Mesenchymal stem cell (in vitro differentiated cells and primary cell): ENCODE measurements around the gene PSMG2.

ENCODE experiments used
- DNase-seq: peaks from one replicate; pipeline ENCODE4 v3.0.0-alpha.2; 2013
- H2AFZ ChIP-seq: one replicate; pipeline ENCODE4 v1.6.1; 2013; ENCODE audit warnings: low read depth, mild to moderate bottlenecking, control low read depth, inconsistent platforms, low read length, moderate library complexity
- H2AK5ac ChIP-seq: 2 replicates; pipeline ENCODE4 v1.6.1; 2013; ENCODE audit warnings: low read length, moderate library complexity, mild to moderate bottlenecking, inconsistent platforms; ENCODE audit not compliant: severe bottlenecking
- H2BK120ac ChIP-seq: one replicate; pipeline ENCODE4 v1.6.1; 2013; ENCODE audit warnings: low read depth, mild to moderate bottlenecking, inconsistent platforms, low read length, moderate library complexity
- H2BK12ac ChIP-seq, 2 experiments: one replicate each; pipeline ENCODE4 v1.6.1; 2013; ENCODE audit warnings: inconsistent platforms in 2 of 2, low read length in 2 of 2, mild to moderate bottlenecking in 2 of 2, moderate library complexity in 2 of 2, control low read depth in 1 of 2
- H2BK15ac ChIP-seq: one replicate; pipeline ENCODE4 v1.6.1; 2013; ENCODE audit warnings: mild to moderate bottlenecking, low read depth, inconsistent platforms; ENCODE audit not compliant: poor library complexity, severe bottlenecking
- H2BK5ac ChIP-seq: 2 replicates; pipeline ENCODE4 v1.6.1; 2013; ENCODE audit warnings: low read depth, mild to moderate bottlenecking, low read length, control low read depth, inconsistent platforms; ENCODE audit not compliant: poor library complexity, severe bottlenecking
- H3K14ac ChIP-seq, 2 experiments: one replicate each; pipeline ENCODE4 v1.6.1; 2013; ENCODE audit warnings: inconsistent platforms in 2 of 2, low read length in 2 of 2, control low read depth in 1 of 2, mild to moderate bottlenecking in 1 of 2, moderate library complexity in 1 of 2
- H3K18ac ChIP-seq, 2 experiments: one replicate each; pipeline ENCODE4 v1.6.1; 2013; ENCODE audit warnings: inconsistent platforms in 2 of 2, low read length in 2 of 2, control low read depth in 1 of 2, low read depth in 1 of 2, mild to moderate bottlenecking in 1 of 2
- H3K23ac ChIP-seq, 2 experiments: one replicate each; pipeline ENCODE4 v1.6.1; 2013; ENCODE audit warnings: inconsistent platforms in 2 of 2, low read length in 2 of 2, mild to moderate bottlenecking in 2 of 2, moderate library complexity in 2 of 2, control low read depth in 1 of 2
- H3K27ac ChIP-seq: 2 replicates; pipeline ENCODE4 v1.5.1; 2013; ENCODE audit warnings: mild to moderate bottlenecking, moderate library complexity, low read length, control low read depth, inconsistent platforms; ENCODE audit not compliant: poor library complexity, severe bottlenecking
- H3K27me3 ChIP-seq, 2 experiments: 2 replicates each; pipeline versions ENCODE4 v1.6.1 to v1.7.0; 2013; ENCODE audit warnings: low read length in 2 of 2, mild to moderate bottlenecking in 2 of 2, moderate library complexity in 2 of 2, control low read depth in 1 of 2, inconsistent platforms in 1 of 2; ENCODE audit not compliant: control insufficient read depth in 1 of 2, insufficient read depth in 1 of 2
- H3K36me3 ChIP-seq, 2 experiments: 2 replicates each; pipeline versions ENCODE4 v1.6.1 to v1.7.0; 2013; ENCODE audit warnings: low read length in 2 of 2, control low read depth in 1 of 2, inconsistent platforms in 1 of 2, low read depth in 1 of 2, mild to moderate bottlenecking in 1 of 2; ENCODE audit not compliant: insufficient read depth in 2 of 2, control insufficient read depth in 1 of 2
- H3K4ac ChIP-seq, 2 experiments: one replicate each; pipeline ENCODE4 v1.6.1; 2013; ENCODE audit warnings: inconsistent platforms in 2 of 2, low read length in 2 of 2, mild to moderate bottlenecking in 2 of 2, moderate library complexity in 2 of 2, control low read depth in 1 of 2, low read depth in 1 of 2
- H3K4me1 ChIP-seq: 2 replicates; pipeline ENCODE4 v1.6.1; 2013; ENCODE audit warnings: low read depth, low read length, control low read depth; ENCODE audit not compliant: control insufficient read depth, insufficient read depth
- H3K4me2 ChIP-seq: 2 replicates; pipeline ENCODE4 v1.6.1; 2013; ENCODE audit warnings: low read length, mild to moderate bottlenecking, inconsistent platforms; ENCODE audit not compliant: poor library complexity, severe bottlenecking
- H3K4me3 ChIP-seq, 2 experiments: 2 replicates each; pipeline versions ENCODE4 v1.5.1 to v1.7.0; 2013; ENCODE audit warnings: low read length in 2 of 2, mild to moderate bottlenecking in 2 of 2, control low read depth in 1 of 2, low read depth in 1 of 2; ENCODE audit not compliant: insufficient read depth in 1 of 2
- H3K79me1 ChIP-seq: replicated peaks from 2 replicates; pipeline ENCODE4 v1.6.1; 2013; ENCODE audit warnings: mild to moderate bottlenecking, control low read depth, low read length, inconsistent platforms; ENCODE audit not compliant: poor library complexity, severe bottlenecking
- H3K9ac ChIP-seq: 2 replicates; pipeline ENCODE4 v1.7.0; 2013; ENCODE audit warnings: mild to moderate bottlenecking, low read length, moderate library complexity
- H3K9me3 ChIP-seq: 2 replicates; pipeline ENCODE4 v1.7.0; 2013; ENCODE audit warnings: mild to moderate bottlenecking, low read length; ENCODE audit not compliant: control insufficient read depth
- H4K8ac ChIP-seq: one replicate; pipeline ENCODE4 v1.6.1; 2013; ENCODE audit warnings: inconsistent platforms, mild to moderate bottlenecking, low read length, moderate library complexity
- H4K91ac ChIP-seq: one replicate; pipeline ENCODE4 v1.6.1; 2013; ENCODE audit warnings: mild to moderate bottlenecking, low read length, inconsistent platforms
- WGBS: methylation state at CpG from one replicate; pipeline ENCODE4 v1.1.7; 2013; ENCODE audit warnings: mixed read lengths; 5-methylcytosine and 5-hydroxymethylcytosine counted together

Gene PSMG2

DNA sequence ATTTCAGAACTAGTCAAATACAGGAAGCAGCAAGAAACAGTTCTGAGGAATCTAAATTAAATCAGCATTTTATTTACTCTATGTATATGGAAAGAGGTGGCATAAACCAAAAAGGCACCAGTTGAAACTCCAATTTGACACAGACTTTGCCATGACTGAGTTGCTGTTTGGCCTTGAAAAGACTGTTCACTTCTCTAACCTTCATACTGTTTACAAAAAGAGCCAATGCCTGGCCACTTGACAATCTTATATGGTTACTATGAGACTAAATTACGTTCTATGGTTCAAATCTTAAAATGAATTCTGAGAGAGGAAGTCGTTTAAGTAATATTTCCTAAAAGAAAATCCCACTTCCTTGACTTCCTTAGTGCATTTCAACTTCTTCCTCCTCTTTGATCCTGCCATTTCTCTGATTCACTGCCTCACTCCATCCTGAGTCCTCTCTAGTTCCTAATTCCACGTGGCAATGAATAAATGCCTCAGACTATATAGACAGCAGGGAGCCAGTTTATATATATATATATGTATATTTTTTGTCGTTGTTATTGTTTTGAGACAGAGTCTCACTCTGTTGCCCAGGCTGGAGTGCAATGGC, 13.5 kb upstream of the PSMG2 start:
- no peak overlapping the region for H3K18ac ChIP-seq
- DNase-seq, result no peak
- 100% methylated on average over 3 of the region's 4 CpGs for WGBS
- H3K79me1 ChIP-seq, result peaks cover 7% of the 10 kb centered on the region
- H4K91ac ChIP-seq, result no peak overlapping the region
- no peak overlapping the region for H3K27ac ChIP-seq
- no peak overlapping the region for H2BK15ac ChIP-seq
- H3K23ac ChIP-seq, result no peak overlapping the region
- H3K27me3 ChIP-seq, result no peaks in the 10 kb centered on the region
- H3K14ac ChIP-seq, result no peak overlapping the region
- H2AFZ ChIP-seq, result no peak overlapping the region
- H3K4me1 ChIP-seq, result no peaks in the 10 kb centered on the region
- H3K4me2 ChIP-seq, result no peak overlapping the region
- no peak overlapping the region for H3K9ac ChIP-seq
- H2BK12ac ChIP-seq, result no peak overlapping the region
- no peak overlapping the region for H2BK120ac ChIP-seq
- H3K4ac ChIP-seq, result no peak overlapping the region
- H3K36me3 ChIP-seq, result peaks cover 3 to 35% of the 10 kb centered on the region in 2 experiments
- no peak overlapping the region for H3K4me3 ChIP-seq
- H3K9me3 ChIP-seq, result no peaks in the 10 kb centered on the region
- H2AK5ac ChIP-seq, result no peak overlapping the region
- no peak overlapping the region for H2BK5ac ChIP-seq
- no peak overlapping the region for H4K8ac ChIP-seq

DNA sequence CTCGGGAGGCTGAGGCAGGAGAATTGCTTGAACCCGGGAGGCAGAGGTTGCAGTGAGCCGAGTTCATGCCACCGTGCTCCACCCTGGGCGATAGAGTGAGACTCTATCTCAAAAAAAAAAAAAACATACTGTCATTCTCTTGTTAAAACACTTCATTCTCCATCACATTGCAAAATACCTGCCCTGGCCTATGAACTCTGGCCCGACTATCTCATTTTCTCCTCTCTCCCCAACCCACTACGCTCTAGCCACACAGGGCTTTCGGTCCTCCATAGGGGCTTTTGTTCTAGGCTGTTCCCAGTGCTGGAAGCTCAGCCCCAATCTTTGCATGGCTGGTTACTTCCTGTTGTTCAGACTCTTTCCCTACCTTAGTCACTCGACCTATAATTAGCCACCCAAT, 10.6 kb upstream of the PSMG2 start:
- no peak overlapping the region for H3K9ac ChIP-seq
- H3K4me2 ChIP-seq, result no peak overlapping the region
- no peak overlapping the region for H3K23ac ChIP-seq
- peaks cover 10% of the 10 kb centered on the region for H3K79me1 ChIP-seq
- 92% methylated on average over 9 of the region's 9 CpGs for WGBS
- no peak overlapping the region for H2BK5ac ChIP-seq
- H3K14ac ChIP-seq, result no peak overlapping the region
- no peak overlapping the region for H3K4me3 ChIP-seq
- H2AFZ ChIP-seq, result no peak overlapping the region
- no peak overlapping the region for H3K27ac ChIP-seq
- no peak overlapping the region for H3K18ac ChIP-seq
- H2BK15ac ChIP-seq, result no peak overlapping the region
- H2BK12ac ChIP-seq, result no peak overlapping the region
- H4K8ac ChIP-seq, result no peak overlapping the region
- no peaks in the 10 kb centered on the region for H3K27me3 ChIP-seq
- no peak for DNase-seq
- H3K9me3 ChIP-seq, result no peaks in the 10 kb centered on the region
- no peaks in the 10 kb centered on the region for H3K4me1 ChIP-seq
- H3K4ac ChIP-seq, result no peak overlapping the region
- no peak overlapping the region for H2AK5ac ChIP-seq
- H4K91ac ChIP-seq, result no peak overlapping the region
- H2BK120ac ChIP-seq, result no peak overlapping the region
- peaks cover 3 to 38% of the 10 kb centered on the region in 2 experiments for H3K36me3 ChIP-seq

DNA sequence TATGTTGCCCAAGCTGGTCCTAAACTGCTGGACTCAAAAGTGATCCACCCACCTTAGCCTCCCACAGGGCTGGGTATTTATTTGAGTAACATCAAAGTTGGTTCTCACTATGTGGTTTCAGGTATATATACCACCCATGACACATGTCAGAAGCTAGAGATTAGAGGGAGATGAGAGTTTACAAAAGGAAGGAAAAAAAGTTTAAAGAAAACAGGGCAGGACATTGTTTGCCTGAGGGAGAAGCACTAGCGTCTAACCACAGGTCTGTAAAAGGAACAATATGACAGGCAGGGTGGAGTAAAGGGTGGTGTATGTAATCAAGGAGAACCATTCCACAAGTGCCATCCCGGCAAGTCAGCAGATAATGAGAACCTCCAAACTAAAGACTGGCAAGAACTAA, 8.8 kb upstream of the PSMG2 start:
- Histone ChIP-seq H3K9ac (no peak overlapping the region), H3K4me3 (no peak overlapping the region), H3K27me3 (no peaks in the 10 kb centered on the region), H3K4me2 (no peak overlapping the region), H3K36me3 (peaks cover 3 to 47% of the 10 kb centered on the region in 2 experiments), H2AK5ac (no peak overlapping the region), H3K4me1 (no peaks in the 10 kb centered on the region), H3K9me3 (no peaks in the 10 kb centered on the region), H2BK120ac (no peak overlapping the region), H2BK5ac (no peak overlapping the region), H3K23ac (no peak overlapping the region), H4K91ac (no peak overlapping the region), H3K18ac (no peak overlapping the region), H3K79me1 (peaks cover 14% of the 10 kb centered on the region), H3K27ac (no peak overlapping the region), H3K14ac (no peak overlapping the region), H3K4ac (no peak overlapping the region), H4K8ac (no peak overlapping the region), H2BK12ac (no peak overlapping the region), H2AFZ (no peak overlapping the region), H2BK15ac (no peak overlapping the region)
- no peak for DNase-seq
- WGBS, result 100% methylated on average over 1 of the region's 2 CpGs

GRCh38 chr18:12699747-12700146, 3.1 kb upstream of the PSMG2 start:
- Histone ChIP-seq H2BK120ac (no peak overlapping the region), H2BK15ac (no peak overlapping the region), H3K23ac (no peak overlapping the region), H4K8ac (no peak overlapping the region), H3K27me3 (no peaks in the 10 kb centered on the region), H3K4me2 (no peak overlapping the region), H3K4me3 (no peak overlapping the region), H3K36me3 (peaks cover under 1 to 31% of the 10 kb centered on the region in 2 experiments), H3K4me1 (no peaks in the 10 kb centered on the region), H3K27ac (no peak overlapping the region), H3K4ac (no peak overlapping the region), H2BK5ac (no peak overlapping the region), H2BK12ac (no peak overlapping the region), H2AK5ac (no peak overlapping the region), H2AFZ (no peak overlapping the region), H4K91ac (no peak overlapping the region), H3K79me1 (peaks cover 7% of the 10 kb centered on the region), H3K9ac (no peak overlapping the region), H3K14ac (no peak overlapping the region), H3K18ac (no peak overlapping the region), H3K9me3 (no peaks in the 10 kb centered on the region)
- no peak for DNase-seq
- WGBS, result no CpG with 5 or more reads among the region's 2 CpGs
